OCI-LY3 (cell line): Measurements from ENCODE around the gene COG3.

Experiments
- CTCF ChIP-seq: fragments of 200-600, 300-600 bp; sonication (generic); IDR thresholded peaks from 2 replicates; pipeline ENCODE4 v1.5.1; 2014; ENCODE audit warnings: antibody characterized with exemption, low read length, low read depth
- EZH2phosphoT487 ChIP-seq: fragments of 200-600 bp; shearing (Covaris generic); IDR thresholded peaks from 2 replicates; pipeline ENCODE4 v1.6.1; 2018; ENCODE audit warnings: antibody characterized with exemption, mixed run types, low read depth

GRCh38 chr13:45511310-45512097 lies 46.8 kb downstream of the COG3 start:
- TF ChIP-seq CTCF (peak; percentile 92), EZH2phosphoT487 (no peak)
